Activated T-helper 1 cell treated with anti-CD3 and anti-CD28 coated beads, Interleukin-2, amount 50 U/mL, for 16 hours (primary cell): Measurements from ENCODE around the gene TMEM161B.
"Not testable (repeated sequence)": the region's sequence is repeated elsewhere in the genome, so short reads cannot be mapped to it uniquely, and the experiment has no call there.

Experiments used
- DNase-seq, 2 donors: peaks; one replicate each; pipeline ENCODE4 v3.0.0-alpha.2; 2020; ENCODE audit warnings: low read depth in 1 of 2, low spot score in 1 of 2

Gene TMEM161B

GRCh38 chr5:88250010-88250409, 18.6 kb downstream of the TMEM161B start:
- no peak for DNase-seq

DNA sequence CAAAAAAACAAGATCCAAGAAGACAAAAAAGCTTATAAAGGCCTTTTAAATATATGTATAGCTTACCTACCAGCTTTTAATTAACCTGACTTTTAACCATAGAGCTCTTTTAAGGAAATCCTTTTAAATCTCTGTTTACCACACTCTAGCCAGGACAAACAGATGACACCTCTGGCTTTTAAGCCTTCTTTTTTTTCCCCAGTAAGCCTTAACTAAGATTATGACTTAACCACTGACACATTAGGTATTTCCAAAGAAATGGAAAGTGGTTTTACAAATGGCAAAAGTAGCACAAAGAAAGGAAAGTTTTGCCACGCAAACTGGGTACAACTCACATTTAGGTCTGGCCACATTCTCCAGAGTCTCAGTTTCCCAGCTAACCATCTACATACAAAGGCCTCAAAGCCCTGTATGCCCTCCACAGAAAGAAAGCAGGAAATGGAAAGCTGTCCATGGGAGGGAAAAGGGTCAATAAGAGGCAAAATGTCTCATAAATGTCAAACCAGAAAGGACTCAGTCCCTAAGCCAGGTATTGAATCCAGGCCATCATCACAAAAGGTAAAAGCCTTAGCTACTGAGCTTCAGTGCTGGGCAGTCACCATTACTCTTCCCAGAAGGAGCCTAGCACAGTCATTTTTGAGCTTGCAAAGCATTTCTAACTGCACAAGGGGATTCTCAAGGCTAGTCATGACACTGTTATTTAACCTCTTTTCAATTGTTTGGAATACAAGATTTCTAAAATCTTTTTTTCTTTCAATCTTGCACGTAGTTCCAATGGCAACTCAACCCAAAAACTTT, 19.7 kb downstream of the TMEM161B start:
- DNase-seq, result no peak

- no peak for DNase-seq
Measured at GRCh38 chr5:88248094-88248493, 20.6 kb downstream of the TMEM161B start.

DNA sequence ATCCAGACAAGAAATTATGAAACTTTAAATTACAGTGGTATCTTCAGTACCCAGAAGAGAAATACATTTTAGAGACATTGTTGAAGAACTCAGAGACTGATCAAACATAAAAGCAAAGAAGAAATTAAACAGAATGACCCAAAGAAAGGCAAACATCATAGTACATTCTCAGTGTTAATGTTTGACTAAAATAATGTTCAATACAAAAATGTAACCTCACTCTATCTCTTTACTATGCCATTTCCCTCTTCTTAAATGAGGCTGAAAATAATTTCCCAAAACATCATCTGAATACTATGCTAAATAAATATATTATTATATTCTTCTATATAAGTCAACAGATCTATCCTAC, 22.8 kb downstream of the TMEM161B start:
- DNase-seq, result no peak

- DNase-seq, result no peak
Measured at GRCh38 chr5:88245241-88245892, 23.3 kb downstream of the TMEM161B start.

DNA sequence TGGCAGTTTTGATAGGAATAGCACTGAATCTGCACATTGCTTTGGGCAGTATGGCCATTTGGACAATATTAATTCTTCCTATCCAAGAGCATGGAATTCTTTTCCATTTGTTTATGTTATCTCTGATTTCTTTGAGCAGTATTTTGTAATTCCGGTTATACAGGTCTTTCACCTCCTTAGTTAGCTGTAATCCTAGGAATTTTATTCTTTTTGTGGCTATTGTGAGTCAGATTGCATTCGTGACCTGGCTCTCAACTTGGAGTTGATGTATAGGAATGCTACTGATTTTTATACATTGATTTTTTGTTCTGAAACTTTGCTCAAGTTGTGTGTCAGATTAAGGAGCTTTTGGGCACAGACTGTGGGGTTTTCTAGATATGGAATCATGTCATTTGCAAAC, 24.0 kb downstream of the TMEM161B start:
- DNase-seq, result no peak

GRCh38 chr5:88243493-88243892, 25.2 kb downstream of the TMEM161B start:
- not testable (repeated sequence) for DNase-seq

DNA sequence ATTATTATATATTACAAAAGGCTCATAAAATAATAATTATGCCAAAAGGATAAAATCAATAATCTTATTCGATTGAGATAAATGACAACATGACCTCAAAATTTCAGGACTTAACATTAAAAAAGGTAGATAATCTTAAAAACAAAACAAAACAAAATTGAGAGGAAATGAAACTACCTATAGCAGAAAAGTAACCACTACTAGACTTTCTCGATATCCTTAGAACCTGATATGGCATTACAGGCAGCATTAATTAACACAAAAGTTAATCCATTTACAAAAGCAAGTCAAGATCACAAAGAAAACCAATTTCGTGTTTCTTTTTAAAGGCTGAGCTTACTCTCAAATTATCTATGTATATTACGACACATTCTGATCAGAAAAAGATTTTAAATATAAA, 29.9 kb downstream of the TMEM161B start:
- DNase-seq, result no peak

DNA sequence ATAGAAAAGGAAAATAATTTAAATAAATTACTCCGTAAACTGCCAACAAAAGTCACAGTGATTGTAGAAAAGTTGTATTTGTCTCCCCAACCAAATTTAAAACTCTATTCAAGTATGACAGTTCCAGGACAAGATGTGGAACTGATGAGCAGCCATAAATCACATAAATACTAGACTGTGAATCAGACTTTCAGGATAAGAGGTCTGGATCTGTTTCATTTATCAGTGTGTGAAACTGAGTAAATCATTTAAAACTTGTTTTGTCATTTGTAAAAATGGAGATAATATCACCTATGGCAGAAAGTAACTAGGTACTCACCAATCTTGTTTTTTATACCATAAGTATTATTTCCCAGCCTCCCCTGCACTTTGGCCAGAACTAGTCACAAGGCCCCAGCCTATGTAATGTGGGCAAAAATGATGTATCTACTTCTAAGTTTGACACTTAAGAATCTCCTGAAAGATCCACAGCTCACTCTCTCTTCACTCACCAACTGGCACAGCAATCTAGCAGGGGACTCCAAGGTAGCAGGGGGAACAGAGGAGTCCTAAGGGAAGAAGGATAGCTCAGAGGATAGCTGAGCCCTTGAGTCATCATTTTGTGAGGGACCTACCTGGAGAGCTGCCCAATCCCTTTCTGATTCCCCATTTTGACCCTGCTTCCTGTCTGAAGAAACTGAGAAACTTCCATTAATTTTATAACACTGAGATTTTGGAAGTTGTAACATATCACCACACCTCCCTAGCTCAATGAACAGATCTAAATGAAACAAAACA, 31.6 kb downstream of the TMEM161B start:
- no peak for DNase-seq

- DNase-seq, result no peak
Measured at GRCh38 chr5:88235828-88236227, 32.8 kb downstream of the TMEM161B start.

GRCh38 chr5:88235346-88235745, 33.3 kb downstream of the TMEM161B start:
- no peak for DNase-seq

DNA sequence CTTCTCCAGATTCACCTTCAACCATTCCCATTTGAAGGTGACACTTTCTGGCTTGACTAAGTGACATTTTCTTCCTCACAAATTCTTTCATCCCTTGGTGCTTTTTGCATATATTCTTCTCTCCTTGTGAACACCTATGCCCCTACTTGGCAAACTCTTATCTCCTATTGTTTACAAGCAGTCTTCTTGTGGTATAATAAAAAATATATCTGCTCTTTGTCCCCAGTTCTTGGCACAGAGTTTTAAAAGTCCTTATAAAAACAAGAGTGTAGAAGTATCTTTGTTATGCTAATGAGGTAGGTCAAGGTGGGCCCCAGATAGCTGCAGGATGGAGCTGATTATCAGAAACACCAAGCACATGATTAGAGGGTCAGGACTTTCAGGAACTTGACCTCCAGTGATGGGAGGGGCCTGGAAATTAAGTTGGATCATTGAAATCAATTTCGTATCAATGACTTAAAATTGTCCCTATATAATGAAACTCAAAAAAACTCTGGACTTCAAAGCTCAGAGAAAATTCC, 38.0 kb downstream of the TMEM161B start:
- no peak for DNase-seq

- DNase-seq, result no peak
Measured at GRCh38 chr5:88226881-88227450, 41.7 kb downstream of the TMEM161B start.

DNA sequence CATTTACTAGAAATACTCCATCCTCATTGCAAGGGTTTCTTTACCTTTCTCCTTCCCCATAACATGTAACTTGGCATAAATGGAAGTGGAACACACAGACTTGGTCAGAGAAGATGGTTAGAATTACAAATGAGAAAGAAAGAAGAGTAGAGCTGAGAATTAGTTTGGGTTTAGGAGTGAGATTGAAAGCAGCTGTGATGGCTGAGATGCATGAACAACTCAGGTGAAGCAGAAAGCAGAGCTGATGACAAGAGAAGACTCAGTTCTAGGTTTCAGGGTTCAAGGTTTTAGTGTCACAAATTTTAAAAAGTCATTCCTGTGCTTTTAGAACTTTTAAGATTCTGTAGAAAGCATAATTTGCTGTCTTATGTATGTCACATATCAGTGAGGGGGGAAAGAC, 54.0 kb downstream of the TMEM161B start:
- DNase-seq, result no peak

DNA sequence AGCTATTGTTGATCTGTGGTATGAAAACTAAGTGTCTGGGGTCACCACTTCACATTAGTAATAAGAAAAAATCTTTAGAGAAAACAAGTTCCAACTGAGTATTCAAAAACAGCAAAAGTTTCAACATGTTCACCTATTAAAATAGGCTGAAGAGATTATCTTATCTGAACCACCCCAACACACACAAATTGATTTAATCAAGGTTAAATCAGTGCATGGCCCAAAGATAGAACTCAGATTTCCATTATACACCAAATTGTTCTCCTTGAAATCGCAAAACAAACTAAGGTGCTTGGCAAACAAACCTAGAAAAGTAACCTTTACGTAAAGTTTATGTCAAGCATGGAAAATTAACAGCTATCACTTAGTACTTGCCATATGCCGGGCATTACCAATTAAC, 61.1 kb downstream of the TMEM161B start:
- DNase-seq, result no peak

- DNase-seq, result no peak
Measured at GRCh38 chr5:88203981-88204750, 64.5 kb downstream of the TMEM161B start.

DNA sequence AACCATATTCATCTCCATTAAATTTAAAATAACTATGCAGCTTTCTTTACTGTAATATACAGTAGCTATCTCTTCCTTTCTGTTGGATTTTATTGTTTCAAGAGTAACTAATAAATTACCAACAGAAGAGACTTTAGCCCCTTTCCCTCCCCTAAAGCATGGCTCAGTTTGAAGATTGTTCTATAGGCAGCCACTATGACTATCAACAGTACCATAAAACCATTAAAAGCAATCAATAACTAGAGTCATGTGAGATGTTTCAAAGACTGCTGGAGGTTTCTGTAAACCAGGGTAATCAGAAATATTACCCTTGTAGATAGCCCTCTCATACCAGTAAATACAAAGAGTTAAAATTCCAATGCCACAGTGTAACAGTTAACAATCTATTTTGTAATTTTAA, 73.0 kb downstream of the TMEM161B start:
- no peak for DNase-seq

DNA sequence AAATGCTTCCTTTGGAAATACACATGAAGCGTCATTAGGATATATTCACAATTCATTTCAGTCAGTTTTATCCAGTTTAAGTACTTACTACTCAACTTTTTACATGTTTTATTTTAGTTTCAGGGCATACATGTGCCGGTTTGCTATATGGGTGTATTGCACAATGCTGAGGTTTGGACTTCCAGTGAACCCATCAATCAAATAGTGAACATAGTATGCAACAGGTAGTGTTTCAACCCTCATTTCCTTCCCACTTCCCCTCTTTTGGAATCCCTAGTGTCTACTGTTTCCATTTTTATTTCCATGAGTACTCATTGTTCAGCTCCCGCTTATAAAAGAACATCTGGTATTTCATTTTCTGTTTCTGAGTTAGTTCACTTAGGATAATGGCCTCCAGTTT, 74.7 kb downstream of the TMEM161B start:
- DNase-seq, result no peak

DNA sequence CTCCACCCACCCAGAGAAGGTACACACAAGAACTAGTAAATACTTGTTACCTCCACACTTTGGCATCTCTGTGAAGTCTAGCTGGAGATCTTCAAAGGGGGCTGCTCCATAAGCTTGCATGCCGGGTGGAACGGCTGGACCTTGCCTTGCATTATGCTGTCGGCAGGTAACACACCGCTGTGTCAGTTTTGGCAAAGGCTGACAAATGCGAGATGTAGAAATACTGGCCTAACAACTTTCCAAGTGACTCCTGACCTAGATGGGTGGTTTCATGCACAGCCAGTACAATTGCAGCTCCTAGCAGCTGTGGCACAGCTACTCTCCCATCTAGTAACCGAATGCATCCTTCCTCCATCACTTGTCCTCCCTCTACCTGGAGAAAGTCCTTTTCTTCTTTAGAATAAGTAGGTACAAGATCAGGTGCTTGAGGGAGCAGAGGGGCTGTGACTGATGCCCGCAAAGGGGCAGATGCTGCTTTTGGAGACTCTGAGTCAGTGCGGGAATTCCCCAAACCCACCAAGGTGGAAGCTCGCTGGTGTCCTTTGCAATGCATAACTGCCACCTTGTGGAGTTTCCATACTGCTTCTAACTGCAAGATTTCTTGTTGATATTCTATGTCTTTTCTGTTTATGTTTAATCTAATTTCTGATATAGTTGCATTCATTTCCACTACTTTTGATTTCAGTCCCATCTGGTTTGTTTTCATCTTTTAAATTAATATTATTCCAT, 78.4 kb downstream of the TMEM161B start:
- DNase-seq, result no peak

- DNase-seq, result not testable (repeated sequence)
Measured at GRCh38 chr5:88189484-88189883, 79.2 kb downstream of the TMEM161B start.
